HG03025 (cell line): ENCODE measurements around the gene WDR75.
"Not testable (repeated sequence)": the region's sequence is repeated elsewhere in the genome, so short reads cannot be mapped to it uniquely, and the experiment has no call there.

ENCODE experiments used
- ATAC-seq: cut with Tn5 transposase; IDR thresholded peaks from one replicate; pipeline ENCODE4 v1.9.1; 2021; ENCODE audit warnings: mild to moderate bottlenecking, moderate library complexity; ENCODE audit not compliant: unreplicated experiment, low FRiP score

Gene WDR75

DNA sequence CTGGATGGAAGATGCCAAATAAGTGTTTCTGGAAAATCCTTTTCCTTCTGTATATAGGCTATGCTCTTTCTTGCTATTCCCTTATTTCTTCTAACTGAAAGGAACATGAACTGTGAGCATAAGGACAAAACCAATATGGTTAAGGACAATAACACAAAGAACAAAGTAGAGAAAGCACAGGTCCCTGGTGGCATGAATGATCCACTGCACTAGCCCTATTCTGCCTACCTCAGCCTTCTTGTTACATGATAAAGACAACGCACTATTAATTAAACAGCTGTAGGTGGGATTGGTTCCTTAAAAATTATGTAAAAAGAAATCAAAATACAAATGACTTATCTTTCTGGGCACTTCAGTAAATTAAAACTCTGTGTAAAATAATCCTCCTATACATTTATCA lies 1.9 kb upstream of the WDR75 start:
- ATAC-seq, result no peak

DNA sequence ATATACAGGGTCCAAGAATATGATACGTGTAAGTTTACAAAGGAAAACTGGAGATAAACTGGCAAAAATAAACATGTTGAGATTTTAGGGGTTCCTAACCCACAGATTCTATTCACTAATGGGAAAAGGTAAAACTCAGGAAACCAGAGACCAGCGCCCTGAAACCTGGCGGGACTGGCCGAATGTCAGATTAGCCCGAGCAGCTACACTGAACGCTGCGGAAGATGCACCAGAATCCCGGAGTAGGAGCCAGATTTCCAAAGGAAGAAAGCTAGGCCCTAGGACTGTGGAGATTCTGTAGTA lies 679 bp upstream of the WDR75 start:
- peak; percentile 22 for ATAC-seq

DNA sequence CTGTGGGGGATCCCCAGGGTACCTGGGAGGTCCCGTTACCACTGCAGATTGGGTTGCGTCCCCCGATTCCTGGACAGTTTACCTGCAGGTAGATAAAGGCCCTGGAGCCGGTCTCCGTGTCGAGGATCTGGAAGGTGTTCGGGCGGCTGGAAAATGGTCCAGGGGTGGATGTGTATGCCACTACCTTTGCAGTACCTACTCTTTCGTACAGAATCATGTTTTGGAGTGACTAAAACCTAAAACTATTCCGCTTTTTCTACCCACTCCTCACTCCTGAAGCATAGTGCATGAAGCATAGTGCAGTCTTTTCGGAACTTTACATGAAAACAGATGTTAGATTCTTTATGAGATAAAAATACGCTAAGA lies 418 bp downstream of the WDR75 start:
- ATAC-seq, result peak; percentile 14

DNA sequence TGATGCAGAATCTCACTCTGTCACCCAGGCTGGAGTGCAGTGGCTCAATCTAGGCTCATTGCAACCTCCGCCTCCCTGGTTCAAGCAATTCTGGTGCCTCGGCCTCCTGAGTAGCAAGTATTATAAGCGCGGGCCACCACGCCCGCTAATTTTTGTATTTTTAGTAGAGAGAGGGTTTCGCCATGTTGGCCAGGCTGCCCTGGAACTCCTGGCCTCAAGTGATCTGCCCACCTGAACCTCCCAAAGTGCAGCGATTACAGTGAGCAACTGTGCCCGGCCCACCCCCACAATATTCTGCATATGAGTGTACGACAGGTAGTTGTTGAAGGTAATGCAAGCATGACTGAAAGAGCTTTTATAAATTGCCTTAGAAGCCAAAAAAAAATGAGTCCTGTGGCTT lies 1.2 kb downstream of the WDR75 start:
- ATAC-seq, result no peak

DNA sequence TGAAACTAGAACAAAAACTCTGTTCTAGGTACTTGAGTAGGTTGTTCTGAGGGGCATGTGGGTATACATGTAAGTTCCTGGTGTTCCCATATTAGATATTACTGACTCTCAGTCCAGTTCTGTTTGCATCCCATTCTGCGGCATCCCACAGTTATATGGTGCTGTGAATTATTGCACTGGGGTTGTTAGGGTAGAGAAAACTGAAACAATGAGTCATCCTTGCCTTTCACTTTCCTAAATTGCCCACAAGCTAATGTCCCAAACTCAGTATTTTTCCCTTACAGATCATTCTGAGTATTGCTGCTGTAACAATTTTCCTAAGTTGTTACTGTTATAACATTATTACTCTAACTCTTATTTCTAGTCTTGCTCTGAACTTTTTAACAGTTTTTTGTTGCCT lies 3.0 kb downstream of the WDR75 start:
- no peak for ATAC-seq

DNA sequence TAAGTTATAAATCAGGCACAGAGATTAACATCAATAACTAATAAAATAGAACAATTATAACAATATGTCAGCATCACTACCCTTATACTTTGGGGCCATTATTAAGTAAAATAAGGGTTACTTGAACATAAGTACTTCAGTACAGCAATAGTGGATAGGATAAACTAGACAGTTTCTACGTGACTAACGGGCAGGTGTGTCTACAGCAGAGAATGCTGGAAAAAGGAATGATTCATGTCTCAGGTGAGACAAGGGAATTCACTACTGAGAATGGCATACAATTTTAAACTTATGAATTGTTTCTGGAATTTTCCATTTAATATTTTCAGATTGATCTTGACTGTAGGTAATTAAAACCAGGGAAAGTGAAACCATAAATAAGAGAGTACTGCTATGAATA lies 5.5 kb downstream of the WDR75 start:
- no peak for ATAC-seq

DNA sequence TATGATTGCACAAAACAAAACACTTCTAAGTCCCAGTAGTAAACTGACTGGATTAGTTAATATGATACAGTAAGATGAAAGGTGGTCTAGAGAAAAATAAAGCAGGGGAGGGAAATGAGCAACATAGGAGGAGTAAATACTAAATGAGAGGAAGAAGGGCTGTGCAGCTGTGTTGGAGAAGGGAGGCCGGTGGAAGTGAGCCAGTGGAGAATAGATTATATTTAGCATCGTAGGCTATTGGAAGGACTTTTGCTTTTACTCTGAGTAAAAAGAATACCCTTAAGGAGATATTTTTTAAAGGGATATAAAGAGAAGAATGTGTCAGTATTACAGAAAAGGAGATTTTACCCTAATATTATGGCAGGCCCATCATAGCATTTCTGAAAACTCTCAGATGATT lies 12.7 kb downstream of the WDR75 start:
- ATAC-seq, result no peak

DNA sequence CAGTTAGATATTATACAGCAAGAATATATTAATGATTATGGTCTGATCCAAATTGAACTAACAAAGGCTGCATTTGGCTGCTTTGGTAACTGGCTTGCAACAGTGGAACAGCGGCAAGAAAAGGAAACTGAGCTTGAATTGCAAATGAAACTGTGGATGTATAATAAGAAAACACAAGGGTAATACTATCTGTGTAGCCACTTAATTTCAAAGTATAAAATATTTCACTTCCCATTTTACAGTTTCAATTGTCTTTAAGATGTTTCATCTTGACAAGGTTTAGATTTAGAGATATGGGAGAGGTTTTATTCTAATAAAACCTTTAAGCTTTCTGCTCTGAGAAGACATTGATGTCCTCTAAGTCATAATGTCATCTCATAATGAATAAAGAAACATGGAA lies 23.8 kb downstream of the WDR75 start:
- ATAC-seq, result no peak

DNA sequence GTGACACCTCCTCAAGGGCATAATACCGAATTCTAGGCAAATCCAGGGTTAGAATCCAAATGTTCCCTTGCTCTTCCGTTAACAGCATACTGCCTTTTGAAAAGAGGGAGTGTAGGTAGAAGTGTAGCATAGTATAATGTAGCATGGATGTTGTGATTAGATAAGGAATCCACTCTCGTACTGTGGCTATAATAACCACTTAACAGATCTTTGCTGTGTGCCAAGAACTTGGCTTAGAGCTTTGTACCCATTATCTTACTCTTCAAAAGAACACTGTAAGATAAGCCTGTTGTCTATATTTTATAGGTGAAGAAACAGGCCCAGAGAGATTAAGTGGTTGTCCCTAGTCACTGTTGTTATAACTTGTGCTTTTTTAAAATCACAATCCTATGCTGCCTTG lies 24.2 kb downstream of the WDR75 start:
- ATAC-seq, result no peak

DNA sequence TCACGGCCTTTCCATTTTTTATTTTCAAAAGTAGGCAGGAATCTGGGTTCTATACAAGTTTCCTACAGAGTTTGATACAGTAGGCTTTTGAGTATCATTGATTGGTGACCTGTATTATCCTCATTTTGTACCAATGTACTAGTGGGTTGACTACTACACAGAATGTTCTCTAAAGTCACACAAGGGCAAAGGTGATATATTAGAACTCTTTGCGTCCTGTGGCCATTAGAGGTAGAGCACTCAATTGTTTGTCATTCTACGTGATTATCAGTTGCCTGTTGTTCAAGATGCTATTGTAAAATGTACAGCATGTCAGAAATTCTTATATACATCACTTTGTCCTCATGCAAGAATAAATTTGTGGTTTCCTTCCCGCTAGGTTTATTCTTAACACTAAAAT lies 24.8 kb downstream of the WDR75 start:
- ATAC-seq, result no peak

DNA sequence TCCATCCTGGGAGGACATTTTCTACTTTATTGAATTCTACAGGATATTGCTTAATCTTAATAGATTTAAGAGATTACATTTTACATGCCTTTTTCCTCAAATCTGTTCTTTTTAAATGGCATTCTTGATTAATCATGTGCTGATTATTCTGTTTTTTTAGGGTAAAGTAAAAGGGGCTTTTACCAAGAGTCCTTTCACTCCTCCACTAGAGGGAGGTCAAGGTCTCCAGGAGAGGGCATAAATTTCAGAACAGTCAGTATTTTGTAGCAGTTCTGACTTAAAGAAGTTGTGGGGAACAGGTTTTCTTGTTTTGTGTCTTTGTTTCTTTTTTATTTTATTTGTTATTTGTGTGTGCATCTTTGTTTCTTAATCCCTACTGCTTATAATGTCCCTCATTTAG lies 25.4 kb downstream of the WDR75 start:
- no peak for ATAC-seq

DNA sequence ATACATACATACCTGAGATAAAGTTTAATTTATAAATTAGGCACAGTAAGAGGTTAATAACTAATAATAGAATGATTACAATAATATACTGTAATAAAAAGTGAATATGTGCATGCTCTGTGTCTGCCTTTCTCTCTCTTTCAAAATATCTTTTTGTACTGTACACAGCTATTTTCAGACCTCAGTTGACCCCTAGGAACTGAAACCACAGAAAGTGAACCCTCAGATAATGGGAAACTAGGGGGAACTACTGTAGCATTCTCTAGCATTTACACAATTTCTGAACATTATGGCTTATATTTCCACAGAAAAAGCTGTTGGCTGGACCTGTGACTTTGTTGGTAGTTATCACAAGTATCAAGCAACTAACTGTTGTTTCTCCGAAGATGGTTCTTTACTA lies 25.9 kb downstream of the WDR75 start:
- ATAC-seq, result no peak

DNA sequence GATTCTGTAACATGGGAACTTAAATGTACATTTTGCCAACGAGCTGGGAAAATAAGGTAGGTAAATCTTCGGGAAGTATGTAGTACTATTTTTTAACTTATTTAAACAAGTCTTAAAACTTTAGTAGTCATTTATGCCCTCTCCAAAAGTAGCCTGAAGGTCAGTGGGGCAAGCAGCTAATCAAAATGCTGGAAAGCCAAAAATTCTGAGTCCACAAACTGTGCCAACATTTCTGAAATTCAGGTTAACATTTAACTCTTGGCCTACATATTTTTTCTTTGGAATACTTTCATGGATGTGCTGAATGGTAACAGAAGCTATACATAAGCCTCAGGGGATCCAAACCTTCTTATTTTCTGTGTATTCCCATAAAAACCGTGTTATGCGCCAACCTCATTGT lies 26.3 kb downstream of the WDR75 start:
- ATAC-seq, result no peak

DNA sequence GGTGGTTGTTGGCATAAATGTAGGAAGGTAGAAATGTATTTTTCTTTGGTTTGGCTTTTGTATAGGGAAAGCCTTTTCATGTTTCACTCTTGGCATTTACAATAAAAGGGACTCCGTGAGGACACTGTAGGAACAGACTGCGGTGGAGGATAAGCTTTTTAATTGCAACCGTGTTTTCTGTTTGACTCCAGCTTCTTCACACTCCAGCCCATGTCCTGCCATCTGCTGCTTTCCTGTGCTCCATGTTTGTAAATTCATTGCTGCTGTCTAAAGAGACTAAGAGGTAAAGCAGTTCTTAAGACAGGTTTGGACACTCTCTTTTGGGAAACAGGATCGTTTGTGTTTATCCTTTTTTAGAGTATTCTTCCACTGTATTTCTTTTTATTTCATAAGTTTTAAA lies 33.3 kb downstream of the WDR75 start:
- no peak for ATAC-seq

DNA sequence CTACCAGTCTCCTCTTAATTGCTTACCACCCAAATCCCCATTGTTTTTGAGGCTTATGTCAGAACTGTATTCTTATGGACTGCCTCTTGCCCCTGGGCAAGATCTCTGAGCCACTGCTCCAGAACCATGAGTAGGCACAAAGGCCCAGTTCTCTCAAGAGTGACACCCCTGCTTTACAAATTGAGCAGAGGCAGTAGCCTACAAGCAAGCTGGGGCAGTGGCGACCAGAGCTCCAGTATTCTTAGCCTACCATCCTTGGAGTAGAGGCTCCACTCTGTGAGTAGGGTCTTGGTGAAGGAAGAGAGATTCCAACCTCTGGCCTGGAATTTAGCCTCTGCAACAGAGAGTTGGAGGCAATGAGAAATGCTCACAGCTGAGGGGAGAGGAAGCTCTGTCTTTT lies 36.5 kb downstream of the WDR75 start:
- ATAC-seq, result no peak

DNA sequence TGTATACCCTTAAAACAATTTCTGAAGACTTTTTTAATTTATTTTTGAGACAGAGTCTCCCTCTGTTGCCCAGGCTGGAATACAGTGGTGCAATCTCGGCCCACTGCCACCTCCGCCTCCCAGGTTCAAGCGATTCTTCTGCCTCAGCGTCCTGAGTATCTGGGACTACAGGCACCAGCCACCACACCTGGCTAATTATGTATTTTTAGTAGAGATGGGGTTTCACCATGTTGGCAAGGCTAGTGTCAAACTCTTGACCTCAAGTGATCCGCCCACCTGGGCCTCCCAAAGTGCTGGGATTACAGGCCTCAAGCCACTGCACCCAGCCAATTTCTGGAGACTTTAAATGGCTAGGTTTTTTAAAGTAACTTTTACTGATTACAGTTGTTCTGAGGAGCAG lies 37.0 kb downstream of the WDR75 start:
- ATAC-seq, result not testable (repeated sequence)

DNA sequence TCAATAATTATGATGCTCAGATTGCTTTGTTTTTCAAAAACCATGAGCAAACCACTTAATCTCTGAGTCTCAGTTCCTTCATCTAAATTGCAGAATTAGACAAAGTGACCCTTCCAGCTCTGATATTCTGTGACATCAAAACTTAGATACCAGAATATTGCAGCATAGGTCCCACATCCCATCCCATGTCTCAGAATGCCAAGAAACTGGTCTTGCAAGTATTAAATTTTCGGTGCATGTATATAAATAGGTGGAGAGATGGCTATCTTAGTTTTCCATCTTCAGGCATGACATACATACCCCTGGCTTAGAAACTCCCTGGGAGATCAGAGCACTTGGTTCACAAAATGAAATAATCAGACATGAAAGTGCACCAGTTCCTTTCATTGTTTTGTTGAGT lies 39.8 kb downstream of the WDR75 start:
- no peak for ATAC-seq

DNA sequence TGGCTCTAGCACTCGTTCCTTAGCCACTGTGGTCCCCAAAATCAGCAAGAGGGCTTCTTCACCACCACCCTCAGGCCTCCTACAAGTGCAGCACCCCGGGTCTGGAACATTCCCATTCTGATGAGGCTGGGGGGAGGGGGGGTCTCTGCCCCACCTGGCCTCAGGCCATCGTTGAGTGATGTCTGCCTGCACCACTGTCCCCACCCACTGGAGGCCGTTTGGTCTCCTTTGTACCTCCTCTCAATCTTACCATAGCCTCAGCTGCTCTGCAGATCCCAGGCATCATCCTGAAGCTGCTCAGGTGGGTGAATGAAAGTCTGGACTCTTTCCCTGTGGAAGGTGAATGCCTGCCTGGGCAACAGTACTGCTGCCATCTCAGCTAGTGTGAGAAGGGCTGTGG lies 42.3 kb downstream of the WDR75 start:
- ATAC-seq, result no peak

DNA sequence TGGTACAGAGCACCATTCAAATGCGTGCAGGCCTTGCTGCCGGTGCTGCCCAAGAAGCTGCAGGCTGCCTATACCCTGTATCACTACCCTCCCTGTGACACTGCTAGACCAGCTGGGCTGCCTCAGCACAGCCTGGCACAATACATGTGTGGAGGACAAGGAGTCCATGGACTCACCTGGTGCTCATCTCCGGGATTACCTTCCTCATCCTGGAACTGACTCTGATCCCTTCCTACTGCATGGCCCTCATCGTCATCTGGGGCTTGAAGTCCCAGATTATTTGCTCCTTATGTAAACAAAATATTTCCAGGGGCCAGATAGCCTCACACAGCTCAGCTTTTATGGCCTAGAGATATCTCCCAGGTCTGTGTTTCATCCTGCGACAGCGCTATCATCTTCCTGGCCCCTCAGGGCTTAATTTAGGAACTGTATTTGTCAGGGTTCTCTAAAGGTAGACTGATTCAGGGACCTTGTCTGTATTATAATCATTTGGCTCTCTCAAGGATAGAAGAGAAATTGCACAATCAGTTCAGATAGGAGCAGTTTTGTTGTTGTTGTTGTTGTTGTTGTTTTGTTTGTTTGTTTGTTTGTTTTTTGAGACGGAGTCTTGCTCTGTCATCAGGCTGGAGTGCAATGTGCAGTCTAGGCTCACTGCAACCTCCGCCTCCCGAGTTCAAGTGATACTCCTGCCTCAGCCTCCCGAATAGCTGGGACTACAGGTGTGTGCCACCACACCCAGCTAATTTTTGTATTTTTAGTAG lies 42.9 kb downstream of the WDR75 start:
- ATAC-seq, result no peak

DNA sequence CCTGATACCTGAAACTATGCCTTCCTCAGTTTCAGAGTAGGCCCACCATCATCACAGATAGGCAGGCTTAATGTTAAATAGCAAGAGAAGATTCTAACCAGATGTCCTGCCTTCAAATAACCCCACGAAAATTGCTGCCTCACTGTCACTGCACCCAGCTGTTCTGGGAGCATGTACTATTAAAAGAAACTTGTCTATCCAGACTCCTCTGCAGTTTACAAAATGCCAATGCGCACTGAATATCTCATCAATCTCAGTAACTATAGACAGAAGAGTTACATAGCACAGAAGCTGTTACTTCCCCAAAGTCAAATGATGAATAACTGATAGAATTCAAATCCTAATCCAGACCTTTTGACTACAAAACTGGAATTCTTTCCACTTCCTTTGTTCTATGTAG lies 43.9 kb downstream of the WDR75 start:
- no peak for ATAC-seq

DNA sequence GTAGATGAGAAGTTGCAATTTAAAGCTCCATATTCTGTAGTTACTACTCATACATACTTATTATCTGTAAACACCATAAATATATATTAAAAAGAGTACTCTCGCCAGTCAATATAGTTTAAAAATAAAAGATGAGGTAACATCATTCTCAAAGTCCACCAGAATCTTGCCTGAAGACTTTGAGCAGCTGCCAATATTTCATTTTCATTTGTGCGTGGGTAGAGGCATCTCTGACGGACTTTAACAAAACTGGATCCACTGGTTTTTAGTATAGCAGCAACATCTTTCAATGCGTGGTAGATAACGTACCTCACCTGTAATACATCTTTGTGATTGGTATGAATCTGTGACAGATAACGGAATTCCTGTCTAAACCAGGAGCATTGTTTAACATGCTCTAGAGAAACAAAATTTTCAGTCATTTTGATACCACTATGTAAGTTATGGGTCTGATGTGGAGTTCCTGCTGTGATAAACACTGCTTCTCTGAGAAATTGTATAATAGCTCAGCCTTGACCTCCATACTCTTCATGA lies 45.0 kb downstream of the WDR75 start:
- no peak for ATAC-seq

DNA sequence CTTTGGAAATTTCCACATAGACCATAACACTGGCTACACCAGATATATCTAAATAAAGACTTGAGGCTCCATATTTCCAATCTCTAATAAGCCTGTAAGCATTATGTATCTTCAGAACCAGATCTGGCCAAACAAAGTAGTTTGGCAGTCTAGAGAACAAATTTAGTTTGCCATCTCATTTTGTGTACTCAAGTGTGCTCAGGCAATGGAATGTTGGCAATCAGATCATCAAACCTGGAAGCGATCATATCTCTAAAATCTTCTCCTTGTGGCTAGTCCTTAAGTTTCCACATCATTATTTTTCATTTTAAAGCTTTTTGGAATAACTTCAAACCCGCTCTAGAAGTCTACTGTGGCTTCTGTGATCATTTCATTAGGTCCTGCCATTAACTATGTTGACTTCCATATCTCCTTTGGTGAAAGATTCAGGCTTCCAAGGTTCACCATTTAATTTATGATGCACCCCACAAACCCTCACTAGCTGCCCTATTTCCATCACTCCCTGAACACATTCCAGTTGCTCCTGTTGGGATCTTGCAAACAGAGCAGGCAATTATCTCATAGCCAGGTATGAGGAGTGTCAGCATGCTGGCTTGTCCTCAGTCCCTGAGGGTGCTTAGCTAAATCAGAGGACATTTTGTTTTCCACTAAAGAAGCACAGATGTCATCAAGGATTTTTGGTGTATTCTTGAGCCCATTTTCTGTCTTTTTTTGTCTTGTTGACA lies 46.2 kb downstream of the WDR75 start:
- ATAC-seq, result no peak

DNA sequence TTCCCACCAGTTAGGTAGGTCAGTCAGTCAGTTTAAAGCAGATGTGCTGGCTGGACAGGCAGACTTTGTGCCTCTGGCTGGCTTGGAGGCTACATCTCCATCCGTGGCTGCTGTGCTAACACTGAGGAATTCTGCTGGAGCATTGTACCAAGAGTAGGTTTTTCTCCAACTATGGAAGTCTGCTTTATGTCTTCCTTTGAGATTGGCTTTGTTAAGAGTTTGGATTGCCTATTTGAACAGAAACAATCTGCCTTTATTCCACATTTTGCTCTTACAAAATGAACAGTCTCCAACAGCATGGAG lies 46.7 kb downstream of the WDR75 start:
- no peak for ATAC-seq
